Activated CD4-positive, alpha-beta memory T cell treated with anti-CD3 and anti-CD28 coated beads, Interleukin-2, amount 10 ng/mL, durations not matched to agents 7 days and 5 days (primary cell): Measurements from ENCODE around the gene PLEKHA4. TPM values are rescaled to one million over a fixed set of nuclear protein-coding genes. Genes with fewer than 3 reads are reported as not detected.
"Not testable (repeated sequence)": the region's sequence is repeated elsewhere in the genome, so short reads cannot be mapped to it uniquely, and the experiment has no call there.

Experiments used
- CTCF ChIA-PET: fragments of 350-600 bp; sonication (Branson Sonifier 250); formaldehyde crosslinking; loops from one replicate; lab custom pipeline; 2021; ENCODE audit warnings: antibody characterized with exemption, inconsistent platforms; lab: Charles Lee
- POLR2A ChIA-PET: fragments of 350-600 bp; sonication (Branson Sonifier 250); formaldehyde crosslinking; loops from one replicate; lab custom pipeline; 2021; ENCODE audit warnings: antibody characterized with exemption; lab: Charles Lee
- DNase-seq: peaks from one replicate; pipeline ENCODE4 v3.0.0-alpha.2; 2020
- H3K27ac Mint-ChIP-seq: one replicate; pipeline ENCODE4 v1.8.0; 2021; ENCODE audit warnings: mild to moderate bottlenecking, mixed read lengths
- H3K27me3 Mint-ChIP-seq: one replicate; pipeline ENCODE4 v1.8.0; 2021; ENCODE audit warnings: mixed read lengths
- H3K36me3 Mint-ChIP-seq: one replicate; pipeline ENCODE4 v1.8.0; 2021; ENCODE audit warnings: low read depth, mixed read lengths
- H3K4me1 Mint-ChIP-seq: one replicate; pipeline ENCODE4 v1.8.0; 2021; ENCODE audit warnings: mixed read lengths
- H3K4me3 Mint-ChIP-seq: one replicate; pipeline ENCODE4 v1.8.0; 2021; ENCODE audit warnings: mild to moderate bottlenecking, mixed read lengths
- H3K9me3 Mint-ChIP-seq: one replicate; pipeline ENCODE4 v1.8.0; 2021; ENCODE audit warnings: mixed read lengths
- total RNA-seq, 2 experiments: library from RNA; stranded (reverse); gene quantifications; one replicate each; pipeline ENCODE4 v1.2.3, GENCODE V29; 2021

PLEKHA4 gene
- total RNA-seq, 2 experiments from 2014 or later, result 4.5 to 5.5 TPM

DNA sequence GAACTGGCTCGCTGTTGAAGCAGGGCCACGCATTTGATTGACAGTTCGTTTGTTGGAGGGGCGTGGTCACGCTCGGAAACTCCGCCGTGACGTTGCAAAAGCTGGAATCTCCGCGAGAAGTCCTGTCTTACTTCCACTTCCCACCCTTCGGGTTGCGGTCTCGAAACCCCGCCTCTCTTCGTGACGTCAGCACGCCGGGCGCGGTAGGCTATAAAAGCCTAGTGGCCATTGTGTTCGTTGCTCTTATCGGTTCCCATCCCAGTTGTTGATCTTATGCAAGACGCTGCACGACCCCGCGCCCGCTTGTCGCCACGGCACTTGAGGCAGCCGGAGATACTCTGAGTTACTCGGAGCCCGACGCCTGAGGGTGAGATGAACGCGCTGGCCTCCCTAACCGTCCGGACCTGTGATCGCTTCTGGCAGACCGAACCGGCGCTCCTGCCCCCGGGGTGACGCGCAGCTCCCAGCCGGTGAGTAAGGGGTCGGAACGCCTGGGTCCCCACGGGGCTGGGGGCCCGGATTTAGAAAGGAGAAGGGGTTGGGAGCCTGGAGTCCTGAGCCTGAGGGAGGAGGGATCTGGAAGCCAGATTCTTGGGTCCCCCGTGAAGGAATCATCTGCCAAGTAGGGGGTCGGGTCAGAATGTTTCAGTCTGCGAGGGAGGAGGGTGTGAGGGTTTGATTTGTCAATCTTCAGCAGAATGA is 3.9 kb upstream of the PLEKHA4 start, which contains the start of gene PPP1R15A:
TSS of gene PPP1R15A (plus strand) at position 240 of the 702 bp plus-strand sequence. CDS start 813 bp downstream, outside the sequence.
- ChIA-PET CTCF (interaction anchor here (1.5 to 2.8 kb wide), 4 partner anchors 27 to 121 kb away, joined by 5 to 15 read pairs (median 8); partner anchors contain the start of genes FTL, GYS1, NUCB1 and RUVBL2), POLR2A (interaction anchor here (0.7 to 7.6 kb wide), 26 partner anchors 8 to 687 kb away, joined by 3 to 125 read pairs (median 4); partner anchors contain the start of genes BAX, DHDH, FTL and GYS1)
- Mint-ChIP-seq H3K4me1 (peaks cover 44% of the 10 kb centered on the region), H3K27ac (peak within 1 kb of the TSS; percentile 91), H3K36me3 (peaks cover 45% of the 10 kb centered on the region), H3K4me3 (peak within 1 kb of the TSS; percentile 88), H3K9me3 (no peaks in the 10 kb centered on the region), H3K27me3 (peaks cover 6% of the 10 kb centered on the region)
- peak; percentile 99 for DNase-seq

GRCh38 chr19:48871471-48872181 is 3.2 kb upstream of the PLEKHA4 start:
- peak overlapping the region; percentile 91 for H3K27ac Mint-ChIP-seq
- H3K4me1 Mint-ChIP-seq, result peaks cover 41% of the 10 kb centered on the region
- ChIA-PET CTCF (interaction anchor here (1.1 to 2.8 kb wide), 5 partner anchors 28 to 122 kb away, joined by 3 to 15 read pairs (median 5); partner anchors contain the start of genes FTL, GYS1, NUCB1 and RUVBL2), POLR2A (interaction anchor here (0.7 to 7.6 kb wide), 24 partner anchors 9 to 687 kb away, joined by 3 to 125 read pairs (median 6); partner anchors contain the start of genes BAX, DHDH, FTL and GYS1)
- peak overlapping the region; percentile 88 for H3K4me3 Mint-ChIP-seq
- H3K9me3 Mint-ChIP-seq, DNase-seq: not testable (repeated sequence)
- peaks cover 42% of the 10 kb centered on the region for H3K36me3 Mint-ChIP-seq
- H3K27me3 Mint-ChIP-seq, result peaks cover 10% of the 10 kb centered on the region

DNA sequence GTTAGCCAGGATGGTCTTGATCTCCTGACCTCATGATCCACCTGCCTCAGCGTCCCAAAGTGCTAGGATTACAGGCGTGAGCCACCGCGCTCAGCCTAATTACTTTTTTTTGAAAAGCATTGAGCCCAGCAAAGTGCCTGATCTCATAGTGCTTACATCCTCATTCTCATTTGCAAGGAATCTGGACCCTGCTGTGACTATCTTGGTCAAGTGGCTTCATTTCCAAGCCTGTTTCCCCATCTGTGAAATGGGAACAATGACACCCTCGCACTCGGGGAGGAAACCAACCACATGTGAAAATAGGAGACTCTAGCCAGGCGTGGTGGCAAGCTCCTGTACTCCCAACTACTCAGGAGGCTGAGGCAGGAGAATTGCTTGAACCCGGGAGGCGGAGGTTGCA is 1.6 kb upstream of the PLEKHA4 start:
- no peak for DNase-seq
- no peak overlapping the region for H3K4me3 Mint-ChIP-seq
- H3K36me3 Mint-ChIP-seq, result peaks cover 26% of the 10 kb centered on the region
- peaks cover 26% of the 10 kb centered on the region for H3K4me1 Mint-ChIP-seq
- no peak overlapping the region for H3K27ac Mint-ChIP-seq
- ChIA-PET POLR2A (no interaction called here), CTCF (interaction anchor here (0.6 to 1.1 kb wide), 2 partner anchors 82 to 217 kb away, joined by 3 read pairs; no protein-coding TSS in a partner anchor)
- no peaks in the 10 kb centered on the region for H3K9me3 Mint-ChIP-seq
- peaks cover 13% of the 10 kb centered on the region for H3K27me3 Mint-ChIP-seq

- H3K4me1 Mint-ChIP-seq, result peaks cover 8% of the 10 kb centered on the region
- peaks cover 3% of the 10 kb centered on the region for H3K36me3 Mint-ChIP-seq
- H3K27me3 Mint-ChIP-seq, result peaks cover 13% of the 10 kb centered on the region
- POLR2A ChIA-PET, result no interaction called here
- H3K4me3 Mint-ChIP-seq, result no peak overlapping the region
- no peak for DNase-seq
- H3K27ac Mint-ChIP-seq, result no peak overlapping the region
- no peaks in the 10 kb centered on the region for H3K9me3 Mint-ChIP-seq
- CTCF ChIA-PET, result no interaction called here
These were observed 687 bp downstream of the PLEKHA4 start for GRCh38 chr19:48867746-48868113.

- H3K4me1 Mint-ChIP-seq, result peaks cover 7% of the 10 kb centered on the region
- ChIA-PET CTCF (no interaction called here), POLR2A (no interaction called here)
- no peak overlapping the region for H3K4me3 Mint-ChIP-seq
- H3K9me3 Mint-ChIP-seq, result no peaks in the 10 kb centered on the region
- peaks cover under 1% of the 10 kb centered on the region for H3K36me3 Mint-ChIP-seq
- H3K27ac Mint-ChIP-seq, result no peak overlapping the region
- peaks cover 13% of the 10 kb centered on the region for H3K27me3 Mint-ChIP-seq
- DNase-seq, result no peak
These were observed 1.2 kb downstream of the PLEKHA4 start for GRCh38 chr19:48867123-48867745.

DNA sequence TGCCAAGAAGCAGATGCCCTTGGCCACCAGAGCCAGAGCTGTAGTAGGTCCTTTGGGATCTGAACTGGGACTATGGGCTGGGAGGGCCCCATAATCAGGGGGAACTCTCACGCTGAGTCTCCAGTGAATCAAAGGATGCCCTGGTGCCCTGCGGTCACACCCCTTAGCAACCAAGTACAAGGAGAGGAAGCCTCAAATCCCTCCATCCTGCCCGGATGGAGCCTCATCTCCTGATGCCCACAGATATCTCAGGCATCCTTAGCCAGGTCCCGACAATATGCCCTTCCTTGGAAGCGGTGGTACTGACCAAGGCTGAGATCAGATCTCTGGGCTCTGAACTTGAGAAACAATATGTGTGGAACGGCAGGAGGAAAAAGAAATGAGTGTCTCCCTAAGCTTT is 1.7 kb downstream of the PLEKHA4 start:
- H3K9me3 Mint-ChIP-seq, result no peaks in the 10 kb centered on the region
- peaks cover 13% of the 10 kb centered on the region for H3K27me3 Mint-ChIP-seq
- no peak for DNase-seq
- no peaks in the 10 kb centered on the region for H3K36me3 Mint-ChIP-seq
- ChIA-PET POLR2A (no interaction called here), CTCF (no interaction called here)
- no peak overlapping the region for H3K4me3 Mint-ChIP-seq
- peaks cover 4% of the 10 kb centered on the region for H3K4me1 Mint-ChIP-seq
- no peak overlapping the region for H3K27ac Mint-ChIP-seq

DNA sequence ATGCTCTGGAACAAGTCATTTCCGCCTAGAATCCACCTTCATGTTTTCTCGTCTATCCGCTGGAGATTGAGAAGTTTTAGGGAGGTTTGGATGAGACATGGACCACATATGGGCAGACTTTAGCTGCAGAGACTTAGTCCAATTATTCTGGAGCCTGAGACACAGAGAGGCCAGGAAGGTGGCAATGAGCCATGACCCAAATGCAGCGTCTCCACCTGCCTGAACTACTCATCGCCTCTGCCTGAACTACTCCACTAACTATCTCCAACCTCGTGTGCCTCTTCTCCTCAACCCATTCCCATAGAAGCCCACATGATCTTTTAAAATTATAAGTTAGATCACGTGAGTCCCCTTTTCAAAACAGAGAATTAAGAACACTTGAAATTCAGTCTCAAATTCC is 5.6 kb downstream of the PLEKHA4 start:
- H3K9me3 Mint-ChIP-seq, result no peaks in the 10 kb centered on the region
- peaks cover 11% of the 10 kb centered on the region for H3K4me1 Mint-ChIP-seq
- no peak overlapping the region for H3K27ac Mint-ChIP-seq
- peaks cover 9% of the 10 kb centered on the region for H3K27me3 Mint-ChIP-seq
- H3K36me3 Mint-ChIP-seq, result no peaks in the 10 kb centered on the region
- no peak overlapping the region for H3K4me3 Mint-ChIP-seq
- DNase-seq, result no peak
- CTCF ChIA-PET, result no interaction called here
- POLR2A ChIA-PET, result interaction anchor here (1.9 kb wide), 1 partner anchor 10 kb away, joined by 6 read pairs; the partner anchor contains the start of gene PPP1R15A

DNA sequence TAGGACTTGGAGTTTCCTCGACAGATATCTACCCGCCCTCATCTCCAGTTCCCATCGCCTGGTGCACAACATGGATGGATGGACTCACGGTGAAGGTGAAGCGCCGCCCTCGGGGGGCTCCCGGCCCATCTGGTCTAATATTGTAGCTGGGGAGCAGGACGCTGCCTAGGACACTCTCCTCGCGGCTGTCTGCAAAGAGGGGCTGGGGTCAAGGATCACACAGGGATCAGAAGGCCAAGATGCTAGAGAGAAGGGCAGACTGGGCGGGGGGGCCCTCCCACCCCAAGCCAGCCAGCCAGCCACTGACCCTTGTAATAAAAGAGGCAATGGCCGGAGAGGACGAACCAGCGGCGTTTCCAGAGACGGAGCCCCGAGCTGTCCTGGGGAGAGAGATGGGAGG is 7.1 kb downstream of the PLEKHA4 start:
- no peak for DNase-seq
- H3K9me3 Mint-ChIP-seq, result no peaks in the 10 kb centered on the region
- H3K27ac Mint-ChIP-seq, result no peak overlapping the region
- H3K4me3 Mint-ChIP-seq, result no peak overlapping the region
- H3K27me3 Mint-ChIP-seq, result peaks cover 5% of the 10 kb centered on the region
- POLR2A ChIA-PET, result interaction anchor here (1.9 kb wide), 1 partner anchor 11 kb away, joined by 6 read pairs; the partner anchor contains the start of gene PPP1R15A
- H3K36me3 Mint-ChIP-seq, result no peaks in the 10 kb centered on the region
- CTCF ChIA-PET, result no interaction called here
- peaks cover 11% of the 10 kb centered on the region for H3K4me1 Mint-ChIP-seq

GRCh38 chr19:48859711-48860572 is 8.5 kb downstream of the PLEKHA4 start:
- no peak for DNase-seq
- Mint-ChIP-seq H3K9me3 (no peaks in the 10 kb centered on the region), H3K27ac (no peak overlapping the region), H3K4me1 (peaks cover 11% of the 10 kb centered on the region), H3K27me3 (peaks cover 2% of the 10 kb centered on the region), H3K36me3 (no peaks in the 10 kb centered on the region), H3K4me3 (no peak overlapping the region)
- ChIA-PET CTCF (interaction anchor here (0.5 kb wide), 1 partner anchor 112 kb away, joined by 4 read pairs; no protein-coding TSS in a partner anchor), POLR2A (interaction anchor here (1.0 kb wide), 1 partner anchor 104 kb away, joined by 3 read pairs; no protein-coding TSS in a partner anchor)

DNA sequence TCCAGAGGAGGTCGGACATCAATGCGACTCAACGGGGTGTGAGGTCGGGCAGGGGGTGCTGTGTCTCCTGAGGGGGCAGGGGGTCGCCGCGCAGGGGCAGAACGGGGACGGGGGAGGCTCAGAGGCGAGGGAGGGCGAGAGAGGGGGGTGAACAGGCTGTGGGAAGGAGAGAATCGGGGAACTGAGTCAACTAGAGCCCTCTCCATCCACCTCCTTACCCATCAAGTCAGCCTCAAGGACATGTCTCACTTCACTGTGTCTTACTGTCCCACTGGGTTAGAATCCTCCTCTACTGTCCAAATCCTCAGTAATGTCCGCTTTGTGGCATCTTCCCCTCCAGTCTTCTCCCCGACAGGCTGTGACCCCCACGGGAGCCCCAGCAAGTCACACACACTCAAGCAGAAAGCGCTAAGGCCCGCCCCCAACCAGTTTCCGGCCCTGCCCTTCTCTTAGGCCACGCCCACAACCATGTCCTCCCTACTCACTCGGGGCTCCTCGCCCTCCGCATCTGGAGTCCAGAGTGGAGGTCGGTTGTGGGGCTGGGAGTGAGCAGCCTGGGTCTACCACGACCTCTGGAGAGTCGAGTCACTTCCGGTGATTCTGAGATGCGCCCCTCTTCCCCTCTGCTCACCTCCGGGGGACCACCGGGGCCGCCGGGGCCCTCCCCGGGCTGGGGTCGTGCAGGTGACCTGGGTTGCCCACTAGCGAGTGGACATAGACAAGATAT is 9.3 kb downstream of the PLEKHA4 start:
- peak; percentile 84 for DNase-seq
- peak overlapping the region; percentile 78 for H3K27ac Mint-ChIP-seq
- H3K27me3 Mint-ChIP-seq, result peaks cover 2% of the 10 kb centered on the region
- peak overlapping the region; percentile 94 for H3K4me3 Mint-ChIP-seq
- H3K9me3 Mint-ChIP-seq, result no peaks in the 10 kb centered on the region
- H3K4me1 Mint-ChIP-seq, result peaks cover 11% of the 10 kb centered on the region
- CTCF ChIA-PET, result interaction anchor here (1.5 to 1.8 kb wide), 3 partner anchors 17 to 134 kb away, joined by 5 to 6 read pairs (median 6); partner anchors contain the start of genes GYS1 and RUVBL2
- H3K36me3 Mint-ChIP-seq, result no peaks in the 10 kb centered on the region
- POLR2A ChIA-PET, result interaction anchor here (1.0 to 1.5 kb wide), 2 partner anchors 13 to 105 kb away, joined by 3 to 10 read pairs; partner anchors contain the start of gene PPP1R15A

DNA sequence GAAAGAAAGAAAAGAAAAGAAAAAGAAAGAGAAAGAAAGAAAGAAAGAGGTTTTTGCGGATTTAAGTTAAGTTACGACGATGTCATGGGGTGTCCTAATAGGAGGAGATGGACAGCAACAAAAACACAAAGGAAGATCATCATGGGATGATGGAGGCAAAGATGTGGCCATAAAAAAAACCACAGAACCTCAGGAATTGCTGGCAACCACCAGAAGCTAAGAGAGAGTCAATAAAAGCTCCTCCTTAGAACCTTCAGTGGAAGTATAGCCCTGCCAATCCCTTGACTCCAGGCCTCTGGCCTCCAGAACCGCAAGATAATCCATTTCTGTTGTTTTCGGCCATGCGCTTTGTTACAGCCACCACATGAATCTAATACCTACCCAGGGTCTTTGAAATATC is 11.5 kb downstream of the PLEKHA4 start:
- CTCF ChIA-PET, result interaction anchor here (0.7 kb wide), 1 partner anchor 482 kb away, joined by 3 read pairs; no protein-coding TSS in a partner anchor
- POLR2A ChIA-PET, result no interaction called here

More for the DNA sequence above, 11.5 kb downstream of the PLEKHA4 start:
- H3K27ac Mint-ChIP-seq, result no peak overlapping the region
- peaks cover 2% of the 10 kb centered on the region for H3K27me3 Mint-ChIP-seq
- H3K4me3 Mint-ChIP-seq, result no peak overlapping the region
- DNase-seq, result no peak
- peaks cover 11% of the 10 kb centered on the region for H3K4me1 Mint-ChIP-seq
- no peaks in the 10 kb centered on the region for H3K9me3 Mint-ChIP-seq
- no peaks in the 10 kb centered on the region for H3K36me3 Mint-ChIP-seq
